HL-60 (cell line): ENCODE measurements around the gene PNLIPRP3.

Source experiments
- TF ChIP-seq, protein P1 (sequence below): IDR thresholded peaks from 2 replicates; pipeline ENCODE4 v1.6.1; 2012; ENCODE audit warnings: low read depth; ENCODE audit not compliant: insufficient replicate concordance
- TF ChIP-seq, protein P2 (sequence below): IDR thresholded peaks from one replicate; pipeline ENCODE4 v1.5.1; 2011; ENCODE audit warnings: low read length, control low read depth, inconsistent platforms; ENCODE audit not compliant: insufficient read depth

DNA sequence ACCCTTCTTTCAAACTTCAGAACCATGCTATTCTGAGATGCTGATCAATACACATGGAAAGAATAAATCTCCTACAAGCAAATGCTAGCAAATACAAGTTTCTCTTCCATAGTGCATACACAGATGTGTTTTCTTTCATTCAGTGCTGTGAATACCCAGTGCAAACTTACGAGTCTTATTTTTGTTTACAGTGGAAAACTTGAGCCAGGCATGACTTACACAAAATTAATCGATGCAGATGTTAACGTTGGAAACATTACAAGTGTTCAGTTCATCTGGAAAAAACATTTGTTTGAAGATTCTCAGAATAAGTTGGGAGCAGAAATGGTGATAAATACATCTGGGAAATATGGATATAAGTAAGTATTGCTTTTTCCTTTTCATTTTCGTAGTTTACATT is 48.8 kb downstream of the PNLIPRP3 start:
- TF ChIP-seq, protein P1, sequence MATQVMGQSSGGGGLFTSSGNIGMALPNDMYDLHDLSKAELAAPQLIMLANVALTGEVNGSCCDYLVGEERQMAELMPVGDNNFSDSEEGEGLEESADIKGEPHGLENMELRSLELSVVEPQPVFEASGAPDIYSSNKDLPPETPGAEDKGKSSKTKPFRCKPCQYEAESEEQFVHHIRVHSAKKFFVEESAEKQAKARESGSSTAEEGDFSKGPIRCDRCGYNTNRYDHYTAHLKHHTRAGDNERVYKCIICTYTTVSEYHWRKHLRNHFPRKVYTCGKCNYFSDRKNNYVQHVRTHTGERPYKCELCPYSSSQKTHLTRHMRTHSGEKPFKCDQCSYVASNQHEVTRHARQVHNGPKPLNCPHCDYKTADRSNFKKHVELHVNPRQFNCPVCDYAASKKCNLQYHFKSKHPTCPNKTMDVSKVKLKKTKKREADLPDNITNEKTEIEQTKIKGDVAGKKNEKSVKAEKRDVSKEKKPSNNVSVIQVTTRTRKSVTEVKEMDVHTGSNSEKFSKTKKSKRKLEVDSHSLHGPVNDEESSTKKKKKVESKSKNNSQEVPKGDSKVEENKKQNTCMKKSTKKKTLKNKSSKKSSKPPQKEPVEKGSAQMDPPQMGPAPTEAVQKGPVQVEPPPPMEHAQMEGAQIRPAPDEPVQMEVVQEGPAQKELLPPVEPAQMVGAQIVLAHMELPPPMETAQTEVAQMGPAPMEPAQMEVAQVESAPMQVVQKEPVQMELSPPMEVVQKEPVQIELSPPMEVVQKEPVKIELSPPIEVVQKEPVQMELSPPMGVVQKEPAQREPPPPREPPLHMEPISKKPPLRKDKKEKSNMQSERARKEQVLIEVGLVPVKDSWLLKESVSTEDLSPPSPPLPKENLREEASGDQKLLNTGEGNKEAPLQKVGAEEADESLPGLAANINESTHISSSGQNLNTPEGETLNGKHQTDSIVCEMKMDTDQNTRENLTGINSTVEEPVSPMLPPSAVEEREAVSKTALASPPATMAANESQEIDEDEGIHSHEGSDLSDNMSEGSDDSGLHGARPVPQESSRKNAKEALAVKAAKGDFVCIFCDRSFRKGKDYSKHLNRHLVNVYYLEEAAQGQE, result no peak
- TF ChIP-seq, protein P2, sequence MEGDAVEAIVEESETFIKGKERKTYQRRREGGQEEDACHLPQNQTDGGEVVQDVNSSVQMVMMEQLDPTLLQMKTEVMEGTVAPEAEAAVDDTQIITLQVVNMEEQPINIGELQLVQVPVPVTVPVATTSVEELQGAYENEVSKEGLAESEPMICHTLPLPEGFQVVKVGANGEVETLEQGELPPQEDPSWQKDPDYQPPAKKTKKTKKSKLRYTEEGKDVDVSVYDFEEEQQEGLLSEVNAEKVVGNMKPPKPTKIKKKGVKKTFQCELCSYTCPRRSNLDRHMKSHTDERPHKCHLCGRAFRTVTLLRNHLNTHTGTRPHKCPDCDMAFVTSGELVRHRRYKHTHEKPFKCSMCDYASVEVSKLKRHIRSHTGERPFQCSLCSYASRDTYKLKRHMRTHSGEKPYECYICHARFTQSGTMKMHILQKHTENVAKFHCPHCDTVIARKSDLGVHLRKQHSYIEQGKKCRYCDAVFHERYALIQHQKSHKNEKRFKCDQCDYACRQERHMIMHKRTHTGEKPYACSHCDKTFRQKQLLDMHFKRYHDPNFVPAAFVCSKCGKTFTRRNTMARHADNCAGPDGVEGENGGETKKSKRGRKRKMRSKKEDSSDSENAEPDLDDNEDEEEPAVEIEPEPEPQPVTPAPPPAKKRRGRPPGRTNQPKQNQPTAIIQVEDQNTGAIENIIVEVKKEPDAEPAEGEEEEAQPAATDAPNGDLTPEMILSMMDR, result no peak
